ENCODE measurements around the gene KRT28. TPM values are rescaled to one million over a fixed set of nuclear protein-coding genes. Genes with fewer than 3 reads are reported as not detected.
A peak's percentile ranks its signal among the peaks of the same experiment; 100 is the strongest.

The KRT28 gene
- total and polyA plus RNA-seq, 2 of the 13 experiments (the other 11 are each of a cell fraction or from before 2014, with no cell fraction given) = not detected

DNA sequence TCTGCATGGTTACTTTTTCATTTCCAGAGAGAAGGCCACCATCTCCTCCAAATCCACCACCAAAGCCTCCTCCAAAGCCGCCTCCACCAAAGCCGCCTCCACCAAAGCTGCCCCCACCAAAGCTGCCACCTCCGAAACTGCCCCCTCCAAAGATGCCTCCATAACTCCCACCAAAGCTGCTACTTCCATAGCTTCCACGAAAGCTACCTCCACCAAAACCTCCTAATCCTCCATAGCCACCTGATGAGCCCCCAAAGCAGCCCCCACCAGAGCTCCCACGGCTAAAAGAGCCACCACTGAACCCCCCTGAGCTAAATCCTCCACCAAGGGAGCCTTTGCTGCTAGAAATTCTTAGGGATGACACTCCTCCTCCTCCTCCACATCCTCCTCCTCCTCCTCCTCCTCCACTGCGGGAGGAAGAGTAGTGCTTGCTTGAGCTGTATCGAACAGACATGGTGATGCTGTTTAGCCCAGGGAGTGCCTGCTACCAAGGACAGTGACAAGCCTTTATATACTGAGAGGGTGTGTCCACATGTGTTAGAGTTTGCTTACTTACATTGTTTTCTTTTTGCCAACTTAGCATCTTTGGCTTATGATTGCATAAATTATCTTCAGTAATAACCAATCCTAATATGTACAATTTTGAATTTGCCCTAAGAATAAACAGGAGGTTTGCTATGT lies 22.5 kb upstream of the KRT28 start, which contains the start of gene KRT10:
KRT10 (minus strand) TSS at position 483 of the 681 bp plus-strand sequence; CDS start at position 454, 29 bp downstream.
- TF ChIP-seq, protein P1, sequence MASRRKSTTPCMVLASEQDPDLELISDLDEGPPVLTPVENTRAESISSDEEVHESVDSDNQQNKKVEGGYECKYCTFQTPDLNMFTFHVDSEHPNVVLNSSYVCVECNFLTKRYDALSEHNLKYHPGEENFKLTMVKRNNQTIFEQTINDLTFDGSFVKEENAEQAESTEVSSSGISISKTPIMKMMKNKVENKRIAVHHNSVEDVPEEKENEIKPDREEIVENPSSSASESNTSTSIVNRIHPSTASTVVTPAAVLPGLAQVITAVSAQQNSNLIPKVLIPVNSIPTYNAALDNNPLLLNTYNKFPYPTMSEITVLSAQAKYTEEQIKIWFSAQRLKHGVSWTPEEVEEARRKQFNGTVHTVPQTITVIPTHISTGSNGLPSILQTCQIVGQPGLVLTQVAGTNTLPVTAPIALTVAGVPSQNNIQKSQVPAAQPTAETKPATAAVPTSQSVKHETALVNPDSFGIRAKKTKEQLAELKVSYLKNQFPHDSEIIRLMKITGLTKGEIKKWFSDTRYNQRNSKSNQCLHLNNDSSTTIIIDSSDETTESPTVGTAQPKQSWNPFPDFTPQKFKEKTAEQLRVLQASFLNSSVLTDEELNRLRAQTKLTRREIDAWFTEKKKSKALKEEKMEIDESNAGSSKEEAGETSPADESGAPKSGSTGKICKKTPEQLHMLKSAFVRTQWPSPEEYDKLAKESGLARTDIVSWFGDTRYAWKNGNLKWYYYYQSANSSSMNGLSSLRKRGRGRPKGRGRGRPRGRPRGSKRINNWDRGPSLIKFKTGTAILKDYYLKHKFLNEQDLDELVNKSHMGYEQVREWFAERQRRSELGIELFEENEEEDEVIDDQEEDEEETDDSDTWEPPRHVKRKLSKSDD (CRISPR knock-in tag; IDR thresholded peaks at IDR 0.05; ENCODE audit: low read depth) = no peak
- TF ChIP-seq ZNF782 (CRISPR knock-in tag; IDR thresholded peaks at IDR 0.05; ENCODE audit: borderline replicate concordance) (no peak), MAFK (conservative IDR thresholded peaks at IDR 0.05 in 1 of 2, IDR thresholded peaks at IDR 0.05 in 1 of 2; ENCODE audit: low read length in 2 of 2) (peak; percentile 58 to 69; a peak in 3 of 4 replicates), NR2C2 (CRISPR knock-in tag; IDR thresholded peaks at IDR 0.05; ENCODE audit: borderline replicate concordance) (no peak), MTA1 (CRISPR knock-in tag; IDR thresholded peaks at IDR 0.05; ENCODE audit: borderline replicate concordance) (no peak), ZNF496 (CRISPR knock-in tag; IDR thresholded peaks at IDR 0.05; ENCODE audit: insufficient replicate concordance) (no peak), MAFF (IDR thresholded peaks at IDR 0.05; ENCODE audit: low read depth, low read length) (peak; percentile 66), ZNF674 (CRISPR knock-in tag; IDR thresholded peaks at IDR 0.05; ENCODE audit: low read depth) (no peak)
- TF ChIP-seq, protein P2, sequence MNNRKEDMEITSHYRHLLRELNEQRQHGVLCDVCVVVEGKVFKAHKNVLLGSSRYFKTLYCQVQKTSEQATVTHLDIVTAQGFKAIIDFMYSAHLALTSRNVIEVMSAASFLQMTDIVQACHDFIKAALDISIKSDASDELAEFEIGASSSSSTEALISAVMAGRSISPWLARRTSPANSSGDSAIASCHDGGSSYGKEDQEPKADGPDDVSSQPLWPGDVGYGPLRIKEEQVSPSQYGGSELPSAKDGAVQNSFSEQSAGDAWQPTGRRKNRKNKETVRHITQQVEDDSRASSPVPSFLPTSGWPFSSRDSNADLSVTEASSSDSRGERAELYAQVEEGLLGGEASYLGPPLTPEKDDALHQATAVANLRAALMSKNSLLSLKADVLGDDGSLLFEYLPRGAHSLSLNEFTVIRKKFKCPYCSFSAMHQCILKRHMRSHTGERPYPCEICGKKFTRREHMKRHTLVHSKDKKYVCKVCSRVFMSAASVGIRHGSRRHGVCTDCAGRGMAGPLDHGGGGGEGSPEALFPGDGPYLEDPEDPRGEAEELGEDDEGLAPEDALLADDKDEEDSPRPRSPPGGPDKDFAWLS (CRISPR knock-in tag; IDR thresholded peaks at IDR 0.05; ENCODE audit: borderline replicate concordance) = no peak
- TF ChIP-seq, protein P3, sequence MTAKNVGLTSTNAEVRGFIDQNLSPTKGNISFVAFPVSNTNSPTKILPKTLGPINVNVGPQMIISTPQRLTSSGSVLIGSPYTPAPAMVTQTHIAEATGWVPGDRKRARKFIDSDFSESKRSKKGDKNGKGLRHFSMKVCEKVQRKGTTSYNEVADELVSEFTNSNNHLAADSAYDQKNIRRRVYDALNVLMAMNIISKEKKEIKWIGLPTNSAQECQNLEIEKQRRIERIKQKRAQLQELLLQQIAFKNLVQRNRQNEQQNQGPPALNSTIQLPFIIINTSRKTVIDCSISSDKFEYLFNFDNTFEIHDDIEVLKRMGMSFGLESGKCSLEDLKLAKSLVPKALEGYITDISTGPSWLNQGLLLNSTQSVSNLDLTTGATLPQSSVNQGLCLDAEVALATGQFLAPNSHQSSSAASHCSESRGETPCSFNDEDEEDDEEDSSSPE (CRISPR knock-in tag; IDR thresholded peaks at IDR 0.05) = no peak
- TF ChIP-seq, protein P4, sequence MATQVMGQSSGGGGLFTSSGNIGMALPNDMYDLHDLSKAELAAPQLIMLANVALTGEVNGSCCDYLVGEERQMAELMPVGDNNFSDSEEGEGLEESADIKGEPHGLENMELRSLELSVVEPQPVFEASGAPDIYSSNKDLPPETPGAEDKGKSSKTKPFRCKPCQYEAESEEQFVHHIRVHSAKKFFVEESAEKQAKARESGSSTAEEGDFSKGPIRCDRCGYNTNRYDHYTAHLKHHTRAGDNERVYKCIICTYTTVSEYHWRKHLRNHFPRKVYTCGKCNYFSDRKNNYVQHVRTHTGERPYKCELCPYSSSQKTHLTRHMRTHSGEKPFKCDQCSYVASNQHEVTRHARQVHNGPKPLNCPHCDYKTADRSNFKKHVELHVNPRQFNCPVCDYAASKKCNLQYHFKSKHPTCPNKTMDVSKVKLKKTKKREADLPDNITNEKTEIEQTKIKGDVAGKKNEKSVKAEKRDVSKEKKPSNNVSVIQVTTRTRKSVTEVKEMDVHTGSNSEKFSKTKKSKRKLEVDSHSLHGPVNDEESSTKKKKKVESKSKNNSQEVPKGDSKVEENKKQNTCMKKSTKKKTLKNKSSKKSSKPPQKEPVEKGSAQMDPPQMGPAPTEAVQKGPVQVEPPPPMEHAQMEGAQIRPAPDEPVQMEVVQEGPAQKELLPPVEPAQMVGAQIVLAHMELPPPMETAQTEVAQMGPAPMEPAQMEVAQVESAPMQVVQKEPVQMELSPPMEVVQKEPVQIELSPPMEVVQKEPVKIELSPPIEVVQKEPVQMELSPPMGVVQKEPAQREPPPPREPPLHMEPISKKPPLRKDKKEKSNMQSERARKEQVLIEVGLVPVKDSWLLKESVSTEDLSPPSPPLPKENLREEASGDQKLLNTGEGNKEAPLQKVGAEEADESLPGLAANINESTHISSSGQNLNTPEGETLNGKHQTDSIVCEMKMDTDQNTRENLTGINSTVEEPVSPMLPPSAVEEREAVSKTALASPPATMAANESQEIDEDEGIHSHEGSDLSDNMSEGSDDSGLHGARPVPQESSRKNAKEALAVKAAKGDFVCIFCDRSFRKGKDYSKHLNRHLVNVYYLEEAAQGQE (IDR thresholded peaks at IDR 0.05; ENCODE audit: borderline replicate concordance in 1 of 2, low read depth in 1 of 2, low read length in 2 of 2) = peak in 1 of 2 experiments; percentile 74; a peak in 1 of 4 replicates
- ATAC-seq (no peak), DNase-seq (ENCODE audit: low spot score) (no peak), FAIRE-seq (no peak)
- Histone ChIP-seq H3K79me2 (ENCODE audit: insufficient read depth, low read length) (peaks cover 34% of the 10 kb centered on the region), H3K4me2 (ENCODE audit: low read depth, low read length) (no peak within 1 kb of the TSS), H3K4me3 (replicated peaks in 1 of 3; ENCODE audit: insufficient read depth in 1 of 3, low read depth in 2 of 3, low read length in 3 of 3) (no peak within 1 kb of the TSS), H4K20me1 (ENCODE audit: insufficient read depth, low read length) (no peaks in the 10 kb centered on the region), H3K27ac (ENCODE audit: extremely low read length, insufficient read depth, low read length) (no peak within 1 kb of the TSS), H3K27me3 (ENCODE audit: control insufficient read depth in 1 of 2, insufficient read depth in 2 of 2, low read length in 2 of 2) (no peaks in the 10 kb centered on the region; a peak in 1 of 5 replicates), H3K9ac (ENCODE audit: insufficient read depth, low read depth, low read length) (no peak within 1 kb of the TSS), H3K36me3 (replicated peaks in 1 of 2; ENCODE audit: control insufficient read depth in 1 of 2, insufficient read depth in 2 of 2, low read length in 2 of 2) (peaks cover 1 to 2% of the 10 kb centered on the region in 2 experiments; a peak in 3 of 5 replicates), H3K4me1 (ENCODE audit: insufficient read depth, low read length) (peaks cover 24% of the 10 kb centered on the region), H3K9me3 (ENCODE audit: low read length) (no peaks in the 10 kb centered on the region), H2AFZ (ENCODE audit: low read length) (no peak within 1 kb of the TSS)
- intact Hi-C loops (cut with micrococcal nuclease; ENCODE audit: unreplicated experiment) (no loop called here), in situ Hi-C loops (cut with HindIII; ENCODE audit: extremely low pct_ligation_motif_present, low pct_unique_long_range_greater_than_20kb) (no loop called here)
- CTCF ChIA-PET (ENCODE audit: low intra/inter-chr PET ratio, low total read pairs) = no interaction called here
- WGBS (ENCODE audit: low lambda C conversion rate) = 97% methylated on average over 7 of the region's 7 CpGs
- BruUV-seq (replicated peaks) = no TSS peak
- POLR2A ChIA-PET = no interaction called here
